Stomach (tissue), 9 donors: ENCODE measurements around the gene NATD1. TPM values are rescaled to one million over a fixed set of nuclear protein-coding genes. Genes with fewer than 3 reads are reported as not detected.

Experiments
- DNase-seq, 2 donors: peaks; one replicate each; pipeline versions ENCODE4 v3.0.0 to v3.0.0-alpha.2; 2013 to 2019
- H3K27ac ChIP-seq, 5 donors: fragments of 200-600 bp in 4 of 5; sonication (generic) in 4 of 5; one replicate each; pipeline ENCODE4 v1.5.1; 2013 to 2019; ENCODE audit warnings: mild to moderate bottlenecking in 1 of 5, moderate library complexity in 1 of 5
- H3K27me3 ChIP-seq, 3 donors: fragments of 200-600 bp; sonication (generic); one replicate each; pipeline ENCODE4 v1.5.1; 2017 to 2019; ENCODE audit warnings: mixed run types in 1 of 3
- H3K36me3 ChIP-seq, 4 donors: fragments of 200-600 bp; sonication (generic); 1 replicate in 3 of 4; 2 replicates in 1 of 4; pipeline ENCODE4 v1.5.1; 2016 to 2019
- H3K4me1 ChIP-seq, 4 donors: fragments of 200-600 bp; sonication (generic); one replicate each; pipeline ENCODE4 v1.5.1; 2016 to 2019
- H3K4me3 ChIP-seq, 4 donors: fragments of 200-600 bp; sonication (generic) in 3 of 4; one replicate each; pipeline ENCODE4 v1.5.1; 2016 to 2019; ENCODE audit warnings: mild to moderate bottlenecking in 1 of 4
- H3K9me3 ChIP-seq, 4 donors: fragments of 200-600 bp; sonication (generic); one replicate each; pipeline ENCODE4 v1.5.1; 2016 to 2019
- EP300 ChIP-seq: sonication (generic); formaldehyde crosslinking; IDR thresholded peaks from one replicate; pipeline ENCODE4 v1.6.1; 2017; ENCODE audit warnings: antibody characterized with exemption
- POLR2A ChIP-seq, 4 donors: fragments of 450-650 bp; IDR thresholded peaks; one replicate each; pipeline ENCODE4 v1.6.1; 2016; ENCODE audit warnings: antibody characterized with exemption in 4 of 4, control low read depth in 2 of 4, mild to moderate bottlenecking in 1 of 4, moderate library complexity in 1 of 4
- POLR2AphosphoS5 ChIP-seq, 3 donors: sonication (generic); formaldehyde crosslinking; IDR thresholded peaks; one replicate each; pipeline ENCODE4 v1.6.1; 2016; ENCODE audit warnings: antibody characterized with exemption in 3 of 3
- WGBS, 5 donors: extraction: QIAGEN DNeasy Blood & Tissue Kit in 3 of 5; methylation state at CpG; one replicate each; pipeline versions ENCODE4 v1.1.5 to v1.1.7; 2013 to 2018; 5-methylcytosine and 5-hydroxymethylcytosine counted together
- intact Hi-C: fragments of 100-400 bp; cut with DNase I; formaldehyde crosslinking; loops from one replicate; pipeline ENCODE4 v1.15.1; 2023; ENCODE audit warnings: low total_unique reads
- polyA plus RNA-seq, 3 donors: library from polyadenylated mRNA; stranded (reverse); fragments of 200-250 nt; gene quantifications; one replicate each; pipeline ENCODE4 v1.2.3, GENCODE V29; 2013
- total RNA-seq, 5 donors: library from RNA; depleted of rRNA; stranded (reverse); fragments of >200 nt; gene quantifications; one replicate each; pipeline versions ENCODE4 v1.1.0 to v1.2.3, GENCODE V29; 2014 to 2016
- TF ChIP-seq, protein P1 (sequence below), 7 experiments: fragments of 450-650 bp in 4 of 7; fragments of 200-600 bp in 3 of 7; sonication (generic) in 3 of 7; IDR thresholded peaks; one replicate each; pipeline ENCODE4 v1.5.1; 2016 to 2019; ENCODE audit warnings: antibody characterized with exemption in 7 of 7, control low read depth in 2 of 7, mild to moderate bottlenecking in 1 of 7
- donor health status: healthy with polysubstance abuse.
- donor health status: Bipolar disorder and iron deficiency.
- donor health status: healthy.

Gene NATD1
- total and polyA plus RNA-seq, 8 donors, result 2.2 to 9.0 (median 4.3) TPM

GRCh38 chr17:21209511-21210175 lies 43.6 kb downstream of the NATD1 start:
- H3K4me1 ChIP-seq, result peaks cover 44 to 77% (median 63%) of the 10 kb centered on the region in 4 donors
- DNase-seq, result peak in 1 of 2 donors; percentile 80

GRCh38 chr17:21208352-21208751 lies 44.9 kb downstream of the NATD1 start:
- H3K4me3 ChIP-seq, result no peak overlapping the region
- 59 to 69% (median 65%) methylated on average over 7 of the region's 7 CpGs for whole genome bisulfite sequencing, 5 donors
- peaks cover 4 to 47% (median 45%) of the 10 kb centered on the region in 4 donors for H3K36me3 ChIP-seq
- peak in 1 of 2 donors; percentile 44 for DNase-seq
- H3K27ac ChIP-seq, result peak overlapping the region in 1 of 5 donors; percentile 31
- H3K9me3 ChIP-seq, result no peaks in the 10 kb centered on the region
- H3K27me3 ChIP-seq, result no peaks in the 10 kb centered on the region
- H3K4me1 ChIP-seq, result peaks cover 44 to 82% (median 69%) of the 10 kb centered on the region in 4 donors
- TF ChIP-seq EP300 (no peak), POLR2A (IDR thresholded peaks at IDR 0.05) (no peak), POLR2AphosphoS5 (IDR thresholded peaks at IDR 0.05) (no peak)
- TF ChIP-seq, protein P1, sequence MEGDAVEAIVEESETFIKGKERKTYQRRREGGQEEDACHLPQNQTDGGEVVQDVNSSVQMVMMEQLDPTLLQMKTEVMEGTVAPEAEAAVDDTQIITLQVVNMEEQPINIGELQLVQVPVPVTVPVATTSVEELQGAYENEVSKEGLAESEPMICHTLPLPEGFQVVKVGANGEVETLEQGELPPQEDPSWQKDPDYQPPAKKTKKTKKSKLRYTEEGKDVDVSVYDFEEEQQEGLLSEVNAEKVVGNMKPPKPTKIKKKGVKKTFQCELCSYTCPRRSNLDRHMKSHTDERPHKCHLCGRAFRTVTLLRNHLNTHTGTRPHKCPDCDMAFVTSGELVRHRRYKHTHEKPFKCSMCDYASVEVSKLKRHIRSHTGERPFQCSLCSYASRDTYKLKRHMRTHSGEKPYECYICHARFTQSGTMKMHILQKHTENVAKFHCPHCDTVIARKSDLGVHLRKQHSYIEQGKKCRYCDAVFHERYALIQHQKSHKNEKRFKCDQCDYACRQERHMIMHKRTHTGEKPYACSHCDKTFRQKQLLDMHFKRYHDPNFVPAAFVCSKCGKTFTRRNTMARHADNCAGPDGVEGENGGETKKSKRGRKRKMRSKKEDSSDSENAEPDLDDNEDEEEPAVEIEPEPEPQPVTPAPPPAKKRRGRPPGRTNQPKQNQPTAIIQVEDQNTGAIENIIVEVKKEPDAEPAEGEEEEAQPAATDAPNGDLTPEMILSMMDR (IDR thresholded peaks at IDR 0.05), result no peak
- intact Hi-C loops, result no loop called here

More at GRCh38 chr17:21209511-21210175, 43.6 kb downstream of the NATD1 start:
- peaks cover 4 to 46% (median 44%) of the 10 kb centered on the region in 4 donors for H3K36me3 ChIP-seq
- TF ChIP-seq POLR2A (IDR thresholded peaks at IDR 0.05) (no peak), POLR2AphosphoS5 (IDR thresholded peaks at IDR 0.05) (no peak), EP300 (no peak)
- TF ChIP-seq, protein P1 (IDR thresholded peaks at IDR 0.05), result no peak
- H3K27me3 ChIP-seq, result no peaks in the 10 kb centered on the region
- WGBS, 5 donors, result 35 to 62% (median 52%) methylated on average over 14 to 17 of the region's 17 CpGs
- H3K9me3 ChIP-seq, result no peaks in the 10 kb centered on the region
- H3K4me3 ChIP-seq, result no peak overlapping the region
- intact Hi-C loops, result loop anchor here (10.0 kb wide), 1 partner anchor 85 kb away; the partner anchor contains the start of gene DHRS7B
- peak overlapping the region; percentile 4 to 57 (median 27) for H3K27ac ChIP-seq

DNA sequence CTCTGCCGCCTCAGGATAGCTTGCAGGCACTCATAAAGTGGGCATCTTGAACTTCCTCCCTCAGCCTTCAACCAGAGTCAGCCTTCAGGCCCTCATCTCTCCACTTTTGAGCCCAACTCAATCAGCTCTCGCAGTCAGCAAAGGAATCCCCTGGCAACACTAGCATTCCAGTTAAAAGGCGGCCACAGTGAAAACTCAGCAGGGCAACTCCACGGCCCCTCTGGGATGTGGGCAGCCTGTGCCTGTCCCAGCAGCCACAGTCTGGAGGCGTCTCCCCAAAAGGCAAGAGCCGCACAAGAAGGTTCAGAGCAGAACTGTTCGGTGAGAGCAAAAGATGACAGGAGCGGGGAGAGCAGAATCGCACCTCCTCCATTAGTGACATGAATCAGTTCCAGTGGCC lies 48.3 kb downstream of the NATD1 start:
- Histone ChIP-seq H3K9me3 (no peaks in the 10 kb centered on the region), H3K27me3 (no peaks in the 10 kb centered on the region), H3K4me1 (peaks cover 23 to 82% (median 65%) of the 10 kb centered on the region in 4 donors), H3K36me3 (peaks cover 4 to 48% (median 40%) of the 10 kb centered on the region in 4 donors), H3K27ac (no peak overlapping the region), H3K4me3 (no peak overlapping the region)
- TF ChIP-seq, protein P1 (IDR thresholded peaks at IDR 0.05), result no peak
- TF ChIP-seq POLR2A (IDR thresholded peaks at IDR 0.05) (no peak), POLR2AphosphoS5 (IDR thresholded peaks at IDR 0.05) (no peak), EP300 (no peak)
- 81 to 90% (median 84%) methylated on average over 8 to 9 of the region's 9 CpGs for WGBS, 5 donors
- DNase-seq, result no peak
- intact Hi-C loops, result no loop called here

- H3K9me3 ChIP-seq, result no peaks in the 10 kb centered on the region
- no peak overlapping the region for H3K27ac ChIP-seq
- intact Hi-C loops, result no loop called here
- H3K36me3 ChIP-seq, result peaks cover 11 to 40% (median 31%) of the 10 kb centered on the region in 4 donors
- H3K27me3 ChIP-seq, result no peaks in the 10 kb centered on the region
- 87 to 90% (median 90%) methylated on average over 5 to 12 of the region's 12 CpGs for WGBS, 5 donors
- no peak for DNase-seq
- peaks cover 14 to 73% (median 50%) of the 10 kb centered on the region in 4 donors for H3K4me1 ChIP-seq
- no peak overlapping the region for H3K4me3 ChIP-seq
- TF ChIP-seq EP300 (no peak), POLR2AphosphoS5 (IDR thresholded peaks at IDR 0.05) (no peak), POLR2A (IDR thresholded peaks at IDR 0.05) (no peak)
- TF ChIP-seq, protein P1 (IDR thresholded peaks at IDR 0.05), result no peak
Measured at GRCh38 chr17:21202512-21202911, 50.7 kb downstream of the NATD1 start.
